HG02610 (cell line): ENCODE measurements around the gene MARVELD3.
"Not testable (repeated sequence)": the region's sequence is repeated elsewhere in the genome, so short reads cannot be mapped to it uniquely, and the experiment has no call there.

ENCODE experiments used
- ATAC-seq: cut with Tn5 transposase; IDR thresholded peaks from one replicate; pipeline ENCODE4 v1.9.1; 2021; ENCODE audit warnings: mild to moderate bottlenecking, moderate library complexity; ENCODE audit not compliant: unreplicated experiment

MARVELD3 gene, protein sequence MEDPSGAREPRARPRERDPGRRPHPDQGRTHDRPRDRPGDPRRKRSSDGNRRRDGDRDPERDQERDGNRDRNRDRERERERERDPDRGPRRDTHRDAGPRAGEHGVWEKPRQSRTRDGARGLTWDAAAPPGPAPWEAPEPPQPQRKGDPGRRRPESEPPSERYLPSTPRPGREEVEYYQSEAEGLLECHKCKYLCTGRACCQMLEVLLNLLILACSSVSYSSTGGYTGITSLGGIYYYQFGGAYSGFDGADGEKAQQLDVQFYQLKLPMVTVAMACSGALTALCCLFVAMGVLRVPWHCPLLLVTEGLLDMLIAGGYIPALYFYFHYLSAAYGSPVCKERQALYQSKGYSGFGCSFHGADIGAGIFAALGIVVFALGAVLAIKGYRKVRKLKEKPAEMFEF

DNA sequence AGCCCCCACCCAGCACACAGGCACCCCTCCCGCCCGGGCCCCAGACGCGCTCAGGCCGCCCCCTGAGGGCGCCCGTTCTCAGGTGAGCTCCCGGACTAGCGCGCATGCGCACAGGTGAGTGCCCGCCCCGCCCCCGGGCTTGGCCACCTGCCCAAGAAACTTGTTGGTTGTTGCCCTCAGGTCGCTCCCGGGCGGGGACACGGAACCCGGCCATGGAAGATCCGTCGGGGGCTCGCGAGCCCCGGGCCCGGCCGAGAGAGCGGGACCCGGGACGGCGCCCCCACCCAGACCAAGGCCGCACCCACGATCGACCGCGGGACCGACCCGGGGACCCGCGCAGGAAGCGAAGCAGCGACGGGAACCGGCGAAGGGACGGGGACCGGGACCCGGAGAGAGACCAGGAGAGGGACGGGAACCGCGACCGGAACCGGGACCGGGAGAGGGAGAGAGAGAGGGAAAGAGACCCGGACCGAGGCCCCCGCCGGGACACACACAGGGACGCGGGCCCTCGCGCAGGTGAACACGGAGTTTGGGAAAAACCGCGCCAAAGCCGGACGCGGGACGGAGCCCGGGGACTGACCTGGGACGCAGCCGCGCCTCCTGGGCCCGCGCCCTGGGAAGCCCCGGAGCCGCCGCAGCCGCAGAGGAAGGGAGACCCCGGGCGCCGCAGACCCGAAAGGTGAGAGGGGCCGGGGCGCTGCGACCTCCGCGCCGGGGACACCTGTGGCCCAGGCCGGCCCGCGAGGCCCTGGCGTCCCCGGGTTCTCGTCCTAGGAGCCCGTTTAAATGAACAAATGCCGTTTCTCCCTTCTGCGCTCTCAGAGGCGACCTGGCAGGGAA lies at the start of gene MARVELD3:
TSS of gene MARVELD3 (plus strand) at position 167 of the 840 bp plus-strand sequence. CDS start at position 213, 46 bp downstream.
- ATAC-seq, result no peak

DNA sequence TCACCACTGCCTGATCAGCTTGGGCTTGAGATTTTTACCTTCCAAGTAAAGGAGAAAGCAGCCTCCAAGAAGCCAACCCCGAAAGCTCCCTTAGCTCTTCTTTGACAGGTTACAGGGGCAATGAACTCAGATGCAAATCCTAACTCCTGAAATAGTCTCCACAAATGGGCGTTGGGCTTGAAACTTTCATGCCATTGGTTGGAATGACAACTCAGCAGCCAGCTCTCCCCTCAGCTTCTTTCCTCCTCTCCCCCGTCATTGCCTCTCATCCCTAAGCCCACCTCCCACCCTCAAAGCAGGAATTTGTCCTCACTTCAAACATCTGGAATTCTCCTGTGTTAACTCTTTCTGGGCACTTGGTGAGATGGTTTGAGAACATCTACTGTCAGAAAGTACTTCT lies 49.0 kb upstream of the MARVELD3 start, which contains the start of gene TAT:
TSS of gene TAT (minus strand) at position 122 of the 400 bp plus-strand sequence. CDS start 677 bp downstream, outside the sequence.
- ATAC-seq, result no peak

DNA sequence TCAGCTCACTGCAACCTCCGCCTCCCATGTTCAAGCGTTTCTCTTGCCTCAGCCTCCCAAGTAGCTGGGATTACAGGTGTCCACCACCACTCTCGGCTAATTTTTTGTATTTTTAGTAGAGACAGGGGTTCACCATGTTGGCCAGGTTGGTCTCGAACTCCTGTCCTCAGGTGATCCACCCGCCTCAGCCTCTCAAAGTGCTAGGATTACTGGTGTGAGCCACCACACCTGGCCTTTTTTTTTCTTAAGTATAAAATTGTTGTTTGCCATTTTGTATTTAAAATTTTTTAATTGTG lies 43.5 kb upstream of the MARVELD3 start:
- not testable (repeated sequence) for ATAC-seq

DNA sequence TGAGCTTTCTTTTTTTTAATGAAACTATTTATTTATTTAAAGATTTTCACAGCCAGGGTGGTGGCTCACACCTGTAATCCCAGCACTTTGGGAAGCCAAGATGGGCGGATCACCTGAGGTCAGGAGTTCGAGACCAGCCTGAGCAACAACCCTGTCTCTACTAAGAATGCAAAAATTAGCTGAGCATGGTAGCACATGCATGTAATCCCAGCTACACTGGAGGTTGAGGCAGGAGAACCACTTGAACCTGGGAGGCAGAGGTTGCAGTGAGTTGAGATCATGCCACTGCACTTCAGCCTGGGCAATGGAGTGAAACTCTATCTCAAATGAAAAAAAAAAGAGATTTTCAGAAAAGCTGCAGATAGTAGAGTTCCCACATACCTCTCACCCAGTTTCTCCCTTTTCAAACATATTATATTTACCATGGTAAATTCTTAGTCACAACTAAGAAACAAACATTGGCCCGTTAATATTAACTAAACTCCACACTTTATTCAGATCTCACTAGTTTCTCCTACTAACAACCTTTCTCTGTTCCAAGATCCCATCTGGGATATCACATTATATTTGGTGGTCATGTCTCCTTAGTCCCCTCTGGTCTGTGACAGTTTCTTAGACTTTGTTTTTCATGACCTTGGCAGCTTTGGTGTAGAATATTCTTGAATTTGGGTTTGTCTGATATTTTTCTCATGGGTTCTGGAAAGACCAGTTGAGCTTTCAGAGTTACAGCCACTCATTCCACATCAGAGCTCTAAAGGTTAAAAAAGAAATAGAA lies 41.3 kb upstream of the MARVELD3 start:
- ATAC-seq, result no peak

DNA sequence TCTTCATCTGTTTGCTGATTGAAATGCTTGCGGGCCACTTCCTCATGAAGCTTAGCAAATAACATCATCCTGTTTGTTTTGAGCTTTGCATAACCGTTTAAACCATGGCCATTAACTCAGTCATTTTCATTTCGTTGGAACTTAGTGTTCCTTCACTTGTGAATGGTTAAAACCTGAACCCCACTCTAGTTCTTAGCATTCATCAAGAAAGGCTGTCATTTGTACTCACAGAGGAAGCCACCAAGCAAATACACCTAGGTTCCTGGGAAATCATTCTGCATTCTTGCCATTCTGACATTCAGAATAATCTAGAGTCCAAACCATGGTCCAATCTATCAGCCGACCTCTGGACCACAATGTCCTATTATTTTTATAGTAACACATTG lies 40.7 kb upstream of the MARVELD3 start:
- no peak for ATAC-seq

DNA sequence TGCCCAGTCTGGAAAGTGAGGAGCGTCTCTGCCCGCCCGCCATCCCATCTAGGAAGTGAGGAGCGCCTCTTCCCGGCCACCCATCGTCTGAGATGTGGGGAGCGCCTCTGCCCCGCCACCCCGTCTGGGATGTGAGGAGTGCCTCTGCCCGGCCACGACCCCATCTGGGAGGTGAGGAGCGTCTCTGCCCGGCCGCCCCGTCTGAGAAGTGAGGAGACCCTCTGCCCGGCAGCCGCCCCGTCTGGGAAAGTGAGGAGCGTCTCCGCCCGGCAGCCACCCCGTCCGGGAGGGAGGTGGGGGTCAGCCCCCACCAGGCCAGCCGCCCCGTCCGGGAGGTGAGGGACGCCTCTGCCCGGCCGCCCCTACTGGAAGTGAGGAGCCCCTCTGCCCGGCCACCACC lies 36.6 kb upstream of the MARVELD3 start:
- not testable (repeated sequence) for ATAC-seq

DNA sequence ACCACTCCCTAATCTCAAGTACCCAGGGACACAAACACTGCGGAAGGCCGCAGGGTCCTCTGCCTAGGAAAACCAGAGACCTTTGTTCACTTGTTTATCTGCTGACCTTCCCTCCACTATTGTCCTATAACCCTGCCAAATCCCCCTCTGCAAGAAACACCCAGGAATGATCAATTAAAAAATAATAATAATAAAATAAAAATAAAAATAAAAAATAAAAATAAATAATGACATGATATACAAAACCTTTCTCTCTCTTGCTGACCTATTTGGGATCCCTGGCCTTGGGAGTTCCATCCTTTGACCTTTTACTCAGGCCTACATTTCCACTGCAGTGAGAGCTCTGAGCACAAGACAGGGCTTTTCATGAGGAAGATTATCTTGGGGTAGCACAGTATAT lies 35.9 kb upstream of the MARVELD3 start:
- not testable (repeated sequence) for ATAC-seq

DNA sequence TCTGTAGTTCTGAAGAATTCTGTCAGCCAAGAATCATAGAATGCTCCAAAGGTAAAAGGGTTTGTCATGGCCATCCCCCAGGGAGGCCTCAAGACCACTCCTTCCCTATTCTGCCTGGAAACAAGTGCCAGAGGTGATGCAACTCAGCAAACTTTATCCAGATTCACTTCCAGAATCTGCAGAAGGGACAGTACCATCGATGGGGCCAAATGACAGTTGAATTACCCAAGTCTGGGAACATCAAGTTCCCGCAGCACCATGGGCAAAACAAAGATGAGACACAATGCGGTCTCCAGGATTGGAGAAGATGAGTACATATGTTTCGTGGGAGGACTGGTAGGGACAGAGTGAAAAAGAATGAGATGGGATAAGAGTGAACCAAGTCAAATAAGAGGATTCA lies 35.4 kb upstream of the MARVELD3 start:
- ATAC-seq, result no peak

DNA sequence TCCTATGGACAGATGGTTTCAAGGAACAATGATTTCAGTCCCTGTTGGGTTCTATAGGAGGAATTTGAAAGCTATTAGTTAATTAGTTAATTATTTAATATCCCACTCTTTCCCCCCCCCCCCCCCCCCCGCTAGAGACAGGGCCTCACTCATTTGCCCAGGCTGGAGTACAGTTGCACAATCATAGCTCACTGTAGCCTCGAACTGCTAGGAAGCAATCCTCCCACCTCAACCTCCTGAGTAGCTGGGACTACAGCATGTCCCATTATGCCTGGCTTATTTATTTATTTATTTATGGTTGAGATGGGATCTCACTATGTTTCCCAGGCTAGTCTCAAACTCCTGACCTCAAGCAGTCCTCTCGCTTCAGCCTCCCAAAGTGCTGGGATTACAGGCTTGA lies 34.1 kb upstream of the MARVELD3 start:
- ATAC-seq, result no peak

DNA sequence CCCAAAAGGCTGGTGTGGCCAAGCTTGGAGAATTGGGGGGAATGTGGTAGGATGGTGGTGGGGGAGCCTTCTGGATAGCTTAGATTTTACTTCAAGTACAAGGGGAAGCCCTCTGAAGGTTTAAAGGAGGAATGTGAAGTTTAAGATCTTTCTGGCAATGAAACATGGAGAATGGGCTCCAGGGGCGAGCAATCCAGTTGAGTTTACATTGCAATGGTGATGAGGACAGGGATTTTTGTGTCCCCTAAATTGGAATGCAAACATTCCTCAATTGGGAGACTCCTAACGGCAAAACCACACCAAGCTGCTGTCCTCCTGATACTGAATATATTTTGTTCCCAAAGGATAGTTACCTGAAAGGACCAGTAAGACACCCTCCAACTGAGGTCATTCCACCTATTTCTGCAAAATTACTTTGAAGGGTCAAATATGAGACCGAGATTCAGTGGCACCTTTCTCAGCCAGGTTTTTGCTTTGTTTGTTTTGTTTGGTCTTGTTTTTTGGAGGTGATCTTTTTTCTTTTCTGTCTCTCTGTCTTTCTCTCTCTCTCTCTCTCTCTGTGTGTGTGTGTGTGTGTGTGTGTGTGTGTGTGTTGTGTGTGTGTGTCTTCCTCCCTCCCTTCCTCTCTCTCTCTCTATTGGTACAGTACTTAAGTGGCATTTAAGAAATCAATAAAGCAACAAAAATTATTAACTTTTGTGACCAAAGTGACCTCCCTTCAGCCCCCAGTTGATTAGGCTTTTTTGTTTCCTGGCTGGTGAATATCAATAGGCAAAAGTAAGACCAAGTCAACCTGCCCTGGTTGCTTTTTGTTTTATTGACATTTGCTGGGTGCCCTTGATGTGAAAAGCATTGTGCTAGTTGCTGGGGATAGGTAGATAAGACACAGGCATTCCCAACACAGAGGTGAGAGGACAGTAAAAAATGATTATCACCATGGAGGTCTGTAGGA lies 32.7 kb upstream of the MARVELD3 start:
- no peak for ATAC-seq

DNA sequence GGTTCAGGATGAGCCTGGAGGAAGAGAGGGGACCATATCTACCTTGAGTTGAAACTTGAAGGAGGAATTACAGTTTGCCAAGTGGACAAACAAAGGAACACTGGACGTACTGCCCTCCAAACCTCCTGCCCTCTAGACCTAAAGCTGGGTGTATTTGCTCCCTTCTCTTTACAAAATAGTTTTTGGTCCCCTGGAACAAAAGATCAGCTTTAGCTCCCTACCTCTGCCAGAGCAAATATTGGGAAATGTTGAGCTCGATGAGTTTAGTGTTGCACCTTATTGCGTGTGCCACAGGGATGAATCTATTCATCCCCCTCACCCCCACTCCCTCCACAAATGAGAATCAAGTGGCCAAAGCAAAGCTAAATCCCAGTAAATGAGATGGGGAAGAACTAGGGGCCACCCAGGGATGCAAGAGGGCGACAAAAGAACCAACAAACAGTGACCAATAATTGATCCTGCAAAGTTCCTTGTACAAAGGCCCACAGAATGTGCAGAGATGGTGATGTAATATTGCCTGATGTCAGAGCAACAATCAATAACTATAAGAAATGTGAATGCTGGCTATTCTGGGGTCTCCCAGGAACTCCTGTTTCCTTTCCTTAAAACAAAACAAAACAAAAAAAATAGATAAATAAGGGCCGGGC lies 31.9 kb upstream of the MARVELD3 start:
- no peak for ATAC-seq

DNA sequence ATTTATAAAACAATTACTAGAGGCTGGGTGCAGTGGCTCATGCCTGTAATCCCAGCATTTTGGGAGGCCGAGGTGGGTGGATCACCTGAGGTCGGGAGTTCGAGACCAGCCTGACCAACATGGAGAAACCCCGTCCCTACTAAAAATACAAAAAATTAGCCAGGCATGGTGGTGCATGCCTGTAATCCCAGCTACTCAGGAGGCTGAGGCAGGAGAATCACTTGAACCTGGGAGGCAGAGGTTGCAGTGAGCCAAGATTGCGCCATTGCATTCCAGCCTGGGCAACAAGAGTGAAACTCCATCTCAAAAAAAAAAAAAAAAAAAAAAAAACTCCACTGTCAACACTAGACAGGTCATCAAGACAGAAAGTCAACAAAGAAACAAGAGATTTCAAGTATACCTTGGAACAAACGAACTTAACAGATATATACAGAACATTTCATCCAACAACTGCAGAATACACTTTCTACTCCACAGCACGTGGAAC lies 30.6 kb upstream of the MARVELD3 start:
- not testable (repeated sequence) for ATAC-seq

DNA sequence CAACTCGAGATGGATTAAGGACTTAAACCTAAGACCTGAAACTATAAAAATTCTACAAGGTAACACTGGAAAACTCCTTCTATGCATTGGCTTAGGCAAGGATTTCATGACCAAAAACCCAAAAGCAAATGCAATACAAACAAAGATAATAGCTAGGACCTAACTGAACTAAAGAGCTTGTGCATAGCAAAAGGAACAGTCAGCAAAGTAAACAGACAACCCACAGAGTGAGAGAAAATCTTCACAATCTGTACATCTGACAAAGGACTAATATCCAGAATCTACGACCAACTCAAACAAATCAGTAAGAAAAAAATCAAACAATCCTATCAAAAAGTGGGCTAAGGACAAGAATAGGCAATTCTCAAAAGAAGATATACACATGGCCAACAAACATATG lies 27.6 kb upstream of the MARVELD3 start:
- ATAC-seq, result not testable (repeated sequence)

DNA sequence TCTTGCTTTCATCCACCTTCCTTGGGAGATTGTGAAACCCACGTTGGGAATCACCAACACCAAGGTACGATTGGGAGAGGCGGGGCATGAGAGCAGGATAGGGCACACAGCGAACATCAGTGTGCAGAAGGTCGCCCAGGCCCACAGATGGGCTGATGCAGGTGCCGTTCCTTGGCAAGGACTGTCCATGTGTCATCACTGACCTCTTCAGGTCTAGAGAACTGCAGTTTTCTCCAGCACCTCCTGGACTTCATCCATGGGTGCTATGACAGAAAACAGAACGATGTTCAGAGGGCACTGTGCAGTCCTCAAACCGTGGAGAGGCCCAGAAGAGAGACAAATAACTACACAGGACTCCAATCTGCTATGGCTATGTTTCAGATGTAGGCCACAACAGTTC lies 25.2 kb upstream of the MARVELD3 start:
- no peak for ATAC-seq

DNA sequence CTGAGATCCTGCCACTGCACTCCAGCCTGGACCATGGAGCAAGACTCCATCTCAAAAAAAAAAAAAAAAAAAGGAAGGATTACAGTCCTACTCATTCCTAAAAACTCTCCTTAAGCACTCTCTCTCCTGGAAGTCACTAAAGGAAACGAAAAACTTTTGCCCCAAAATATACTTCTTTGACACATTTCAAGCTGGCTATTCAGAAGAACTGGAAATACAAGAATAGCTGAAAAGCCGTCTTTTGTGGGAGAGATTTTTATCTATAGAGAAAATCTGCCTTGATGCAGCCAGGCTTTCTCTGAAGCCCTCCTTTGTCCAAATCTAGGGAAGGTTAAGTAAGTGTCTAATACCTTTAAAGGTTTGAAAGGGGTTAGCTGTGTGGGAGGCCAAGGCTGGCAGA lies 16.9 kb upstream of the MARVELD3 start:
- no peak for ATAC-seq

DNA sequence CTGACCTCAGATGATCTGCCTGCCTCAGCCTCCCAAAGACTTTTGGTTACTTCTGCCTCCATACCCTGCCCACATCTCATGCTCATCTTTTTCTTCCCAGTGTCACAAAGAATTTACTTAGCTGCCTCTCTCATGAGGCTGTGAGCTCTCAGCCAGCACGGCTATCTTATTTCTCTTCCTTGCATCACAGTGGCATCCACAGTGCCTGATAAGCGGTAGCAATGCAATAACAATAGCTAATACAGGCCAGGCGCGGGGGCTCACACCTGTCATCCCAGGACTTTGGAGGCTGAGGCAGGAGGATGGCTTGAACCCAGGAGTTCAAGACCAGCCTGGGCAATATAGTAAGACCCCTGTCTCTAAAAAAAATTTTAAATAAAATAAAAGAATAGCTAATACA lies 15.5 kb upstream of the MARVELD3 start:
- no peak for ATAC-seq

DNA sequence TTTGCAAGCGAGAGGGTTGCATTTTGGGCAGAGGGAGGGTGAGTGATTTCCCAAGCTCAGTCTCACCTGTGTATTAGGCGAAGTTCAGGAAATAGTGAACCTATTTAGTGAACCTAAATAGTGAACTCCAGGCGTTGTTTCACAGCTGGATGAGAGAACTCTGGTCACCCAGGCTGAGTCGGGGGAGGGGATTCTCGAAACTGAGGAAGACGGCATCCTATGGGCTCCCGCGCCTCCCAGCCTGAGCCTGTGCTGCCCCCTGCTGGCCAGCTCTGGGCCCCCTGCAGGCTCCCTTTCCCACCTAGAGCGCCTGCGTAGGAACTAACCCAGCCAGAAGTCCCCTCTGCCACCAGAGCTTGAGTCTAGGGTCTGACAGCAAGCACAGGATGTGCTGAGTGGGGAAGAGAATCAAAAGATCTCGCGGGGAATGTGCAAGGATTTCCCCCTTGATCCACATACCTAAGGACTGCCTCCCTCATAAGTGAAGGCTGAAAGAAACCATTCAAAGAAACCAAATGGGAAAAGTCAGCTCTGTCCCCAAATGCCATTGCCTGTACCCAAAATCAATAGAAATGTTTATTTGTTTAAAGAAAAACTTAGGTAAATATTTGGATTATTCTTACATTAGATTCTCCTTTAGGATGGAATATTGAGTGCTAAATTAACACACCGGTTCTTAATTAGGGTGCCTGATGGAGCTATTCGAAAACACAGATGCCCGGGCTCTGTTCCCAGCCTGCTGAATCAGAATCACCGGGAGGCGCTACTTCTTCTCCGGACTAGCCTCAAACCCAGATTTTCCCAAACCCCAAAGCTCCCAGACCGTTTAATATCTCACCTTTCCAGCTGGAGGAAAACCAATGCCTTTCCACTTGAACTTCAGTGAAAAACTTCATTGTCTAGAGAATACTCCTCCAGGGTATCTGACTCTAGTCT lies 14.8 kb upstream of the MARVELD3 start:
- peak; percentile 42 for ATAC-seq

DNA sequence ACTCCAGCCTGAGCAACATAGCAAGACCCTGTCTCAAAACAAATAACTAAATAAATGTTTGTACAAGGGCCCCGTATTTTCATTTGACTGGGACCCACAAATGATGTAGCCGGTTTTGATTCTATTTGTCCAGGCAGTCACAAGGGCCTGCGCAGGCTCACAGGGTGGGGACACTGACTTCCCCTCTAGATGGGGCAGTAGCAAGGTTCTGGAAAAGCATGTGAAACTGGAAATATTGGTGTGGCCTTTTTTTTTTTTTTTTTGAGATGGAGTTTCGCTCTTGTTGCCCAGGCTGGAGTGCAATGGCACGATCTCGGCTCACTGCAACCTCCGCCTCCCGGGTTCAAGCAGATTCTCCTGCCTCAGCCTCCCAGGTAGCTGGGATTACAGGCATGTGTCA lies 11.0 kb upstream of the MARVELD3 start:
- ATAC-seq, result not testable (repeated sequence)
